ENCODE measurements around the gene BSCL2. TPM values are rescaled to one million over a fixed set of nuclear protein-coding genes. Genes with fewer than 3 reads are reported as not detected.
"Not testable (repeated sequence)": the region's sequence is repeated elsewhere in the genome, so short reads cannot be mapped to it uniquely, and the experiment has no call there.

The BSCL2 gene
- total RNA-seq, 1 experiment from 2014 or later = 77.4 TPM

- Histone ChIP-seq H3K27me3 (ENCODE audit: insufficient read depth, low read length) (no peaks in the 10 kb centered on the region), H2BK20ac (ENCODE audit: low read depth, low read length, poor library complexity, severe bottlenecking) (no peak overlapping the region), H3K4me1 (ENCODE audit: insufficient read depth, low read length) (no peaks in the 10 kb centered on the region), H2BK120ac (ENCODE audit: low read depth, low read length, poor library complexity, severe bottlenecking) (no peak overlapping the region), H3K79me1 (ENCODE audit: insufficient read depth, low read depth, low read length, poor library complexity, severe bottlenecking) (no peaks in the 10 kb centered on the region), H3K56ac (ENCODE audit: insufficient read length, low read depth, low read length) (no peak overlapping the region), H2BK12ac (ENCODE audit: insufficient read length, low read depth, low read length) (no peak overlapping the region), H3K27ac (ENCODE audit: insufficient read length, low read depth, low read length) (no peak overlapping the region), H2AK5ac (ENCODE audit: insufficient read length, low read length) (no peak overlapping the region), H4K91ac (ENCODE audit: insufficient read length, low read depth, low read length) (no peak overlapping the region), H3K14ac (ENCODE audit: insufficient read depth, low read length) (no peak overlapping the region), H4K20me1 (ENCODE audit: control insufficient read depth, insufficient read depth, insufficient read length) (no peaks in the 10 kb centered on the region), H3T11ph (ENCODE audit: low read length) (no peak overlapping the region), H4K8ac (replicated peaks; ENCODE audit: insufficient read length, low read depth, low read length) (no peak overlapping the region), H3K9me3 (ENCODE audit: control insufficient read depth, low read depth, low read length) (no peaks in the 10 kb centered on the region), H2AFZ (ENCODE audit: low read length) (no peak overlapping the region), H2BK15ac (ENCODE audit: low read depth, low read length) (no peak overlapping the region), H3K23me2 (ENCODE audit: insufficient read length, low read depth, low read length, poor library complexity, severe bottlenecking) (peaks cover 11% of the 10 kb centered on the region), H3K23ac (ENCODE audit: insufficient read length, low read depth, low read length) (no peak overlapping the region), H3K9ac (ENCODE audit: extremely low read depth, insufficient read length, low read length) (no peak overlapping the region), H2BK5ac (ENCODE audit: insufficient read length, low read length) (no peak overlapping the region), H4K5ac (ENCODE audit: insufficient read length, low read depth, low read length) (no peak overlapping the region), H3K79me2 (ENCODE audit: insufficient read depth, low read length) (peaks cover 7% of the 10 kb centered on the region; the same call in 1 of the 2 replicates), H3K4me2 (ENCODE audit: insufficient read depth, insufficient read length, low read length) (no peak overlapping the region), H3K4ac (ENCODE audit: low read depth, low read length) (no peak overlapping the region), H3K18ac (ENCODE audit: insufficient read length, low read depth, low read length) (no peak overlapping the region)
- TF ChIP-seq CTCF (conservative IDR thresholded peaks at IDR 0.05) = peak; percentile 53; the same call in 2 of the 3 replicates
- no peaks in the 10 kb centered on the region for H3K27me3 Mint-ChIP-seq (ENCODE audit: low read depth)
- peaks cover 13 to 41% (median 31%) of the 10 kb centered on the region in 3 experiments; a peak in 6 of 7 replicates for H3K36me3 Mint-ChIP-seq (ENCODE audit: insufficient read depth in 1 of 3, low read depth in 3 of 3)
- DNase-seq = no peak
- H3K27ac Mint-ChIP-seq = no peak overlapping the region
- no peak overlapping the region for H3K4me3 Mint-ChIP-seq
- no peaks in the 10 kb centered on the region for H3K9me3 Mint-ChIP-seq
- H3K4me1 Mint-ChIP-seq = peaks cover 3 to 9% of the 10 kb centered on the region in 2 experiments
- no CpG with 5 or more reads among the region's 2 CpGs for WGBS (ENCODE audit: extremely low coverage, insufficient read length, low lambda C conversion rate)
These were observed 25.6 kb upstream of the BSCL2 start for GRCh38 chr11:62732830-62733229.

DNA sequence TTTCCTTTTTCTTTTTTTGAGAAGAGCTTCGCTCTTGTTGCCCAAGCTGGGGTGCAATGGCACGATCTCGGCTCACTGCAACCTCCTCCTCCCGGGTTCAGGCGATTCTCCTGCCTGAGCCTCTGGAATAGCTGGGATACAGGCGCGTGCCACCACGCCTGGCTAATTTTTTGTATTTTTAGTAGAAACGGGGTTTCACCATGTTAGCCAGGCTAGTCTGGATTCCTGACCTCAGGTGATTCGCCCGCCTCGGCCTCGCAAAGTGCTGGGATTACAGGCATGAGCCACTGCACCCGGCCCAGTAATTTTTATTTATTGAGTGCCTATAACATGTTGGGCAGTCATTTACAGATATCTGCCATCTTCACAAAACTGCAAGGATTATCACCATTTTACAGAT, 22.9 kb upstream of the BSCL2 start:
- H3K9ac ChIP-seq (ENCODE audit: extremely low read depth, insufficient read length, low read length); H3K27ac Mint-ChIP-seq: not testable (repeated sequence)
- peak overlapping the region; percentile 89 to 95 for H3K4me3 Mint-ChIP-seq

More for the DNA sequence above, 22.9 kb upstream of the BSCL2 start:
- WGBS (ENCODE audit: extremely low coverage, insufficient read length, low lambda C conversion rate) = no CpG with 5 or more reads among the region's 14 CpGs
- Histone ChIP-seq H3K23me2 (ENCODE audit: insufficient read length, low read depth, low read length, poor library complexity, severe bottlenecking) (peaks cover 25% of the 10 kb centered on the region), H3K79me2 (ENCODE audit: insufficient read depth, low read length) (peaks cover 23% of the 10 kb centered on the region)
- not testable (repeated sequence) for H4K5ac ChIP-seq (ENCODE audit: insufficient read length, low read depth, low read length); H3K79me1 ChIP-seq (ENCODE audit: insufficient read depth, low read depth, low read length, poor library complexity, severe bottlenecking); H3K56ac ChIP-seq (ENCODE audit: insufficient read length, low read depth, low read length); H4K20me1 ChIP-seq (ENCODE audit: control insufficient read depth, insufficient read depth, insufficient read length); H3K4me1 ChIP-seq (ENCODE audit: insufficient read depth, low read length); DNase-seq; H3K4me2 ChIP-seq (ENCODE audit: insufficient read depth, insufficient read length, low read length); H3K27me3 Mint-ChIP-seq (ENCODE audit: low read depth); H3T11ph ChIP-seq (ENCODE audit: low read length); H3K18ac ChIP-seq (ENCODE audit: insufficient read length, low read depth, low read length); H3K14ac ChIP-seq (ENCODE audit: insufficient read depth, low read length); H4K8ac ChIP-seq (replicated peaks; ENCODE audit: insufficient read length, low read depth, low read length); H2BK20ac ChIP-seq (ENCODE audit: low read depth, low read length, poor library complexity, severe bottlenecking); H3K9me3 ChIP-seq (ENCODE audit: control insufficient read depth, low read depth, low read length); H4K91ac ChIP-seq (ENCODE audit: insufficient read length, low read depth, low read length); H2BK5ac ChIP-seq (ENCODE audit: insufficient read length, low read length); H2BK120ac ChIP-seq (ENCODE audit: low read depth, low read length, poor library complexity, severe bottlenecking); H2AFZ ChIP-seq (ENCODE audit: low read length); H3K9me3 Mint-ChIP-seq; H3K4ac ChIP-seq (ENCODE audit: low read depth, low read length); H3K27ac ChIP-seq (ENCODE audit: insufficient read length, low read depth, low read length); H3K23ac ChIP-seq (ENCODE audit: insufficient read length, low read depth, low read length); H2BK15ac ChIP-seq (ENCODE audit: low read depth, low read length); H2AK5ac ChIP-seq (ENCODE audit: insufficient read length, low read length); H3K27me3 ChIP-seq (ENCODE audit: insufficient read depth, low read length); H2BK12ac ChIP-seq (ENCODE audit: insufficient read length, low read depth, low read length)
- Mint-ChIP-seq H3K36me3 (ENCODE audit: insufficient read depth in 1 of 3, low read depth in 3 of 3) (peaks cover 13 to 35% (median 26%) of the 10 kb centered on the region in 3 experiments), H3K4me1 (peaks cover 12 to 17% of the 10 kb centered on the region in 2 experiments)
